GOT3 (cell line): Measurements from ENCODE around the gene MAP6.

ENCODE experiments used
- DNase-seq: peaks from one replicate; lab custom pipeline; 2025; ENCODE audit warnings: mixed read lengths; lab: John Stamatoyannopoulos, UW

The MAP6 gene

DNA sequence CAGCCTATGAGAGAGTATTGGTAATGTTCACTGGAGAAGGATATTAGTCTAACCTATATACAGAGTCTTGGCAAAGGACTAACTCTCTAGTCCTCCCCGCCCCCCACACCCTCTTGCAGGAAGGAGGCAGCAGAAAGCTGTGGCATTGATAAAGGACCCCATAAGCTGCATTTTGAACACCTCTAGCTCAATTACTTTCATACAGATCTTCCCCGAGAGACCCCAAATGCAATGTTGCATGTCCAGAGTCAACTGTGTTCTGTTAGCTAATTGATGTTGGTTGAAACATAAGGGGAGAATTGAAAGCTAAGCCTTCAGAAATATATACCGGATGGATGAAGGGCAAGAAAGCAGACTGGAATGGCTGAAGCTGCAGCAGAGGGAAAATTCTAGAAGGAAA lies 2.8 kb downstream of the MAP6 start:
- DNase-seq: no peak

DNA sequence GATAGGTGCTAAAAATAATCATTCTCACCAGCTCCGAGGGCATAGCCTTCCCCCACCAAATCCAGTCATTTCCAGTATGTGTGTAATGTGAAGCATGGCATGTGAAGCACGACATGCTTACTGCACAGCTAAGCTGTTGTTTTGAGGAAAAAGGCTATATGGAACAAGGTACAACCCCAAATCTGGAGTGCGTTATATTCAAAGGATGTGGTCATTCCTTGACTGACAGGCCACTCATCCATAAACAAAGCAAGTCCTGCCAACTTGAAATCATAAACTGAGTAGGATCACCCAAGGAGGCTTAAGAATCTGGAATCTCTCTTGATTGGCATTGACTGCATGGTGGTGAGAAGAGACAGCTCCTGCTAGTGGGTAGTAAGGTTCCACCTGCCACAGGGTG lies 3.7 kb downstream of the MAP6 start:
- no peak for DNase-seq

DNA sequence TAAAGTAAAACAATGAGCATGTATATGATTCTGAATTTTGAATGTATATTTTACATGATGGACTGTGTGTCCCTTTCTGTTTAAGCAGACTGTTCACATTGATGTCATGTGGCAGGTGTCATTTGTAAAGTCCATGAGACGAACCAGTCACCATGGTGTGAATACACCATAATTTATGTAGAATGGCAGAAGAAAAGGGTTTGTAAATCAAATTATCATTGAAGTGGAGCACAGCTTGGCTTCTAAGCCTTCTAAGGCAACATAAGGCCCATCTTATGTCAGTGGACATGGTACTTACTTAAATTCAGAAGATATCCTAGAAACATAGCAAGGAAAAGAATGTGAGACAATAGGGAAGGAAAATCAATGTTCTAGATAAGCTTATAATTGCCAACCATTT lies 4.4 kb downstream of the MAP6 start:
- no peak for DNase-seq

DNA sequence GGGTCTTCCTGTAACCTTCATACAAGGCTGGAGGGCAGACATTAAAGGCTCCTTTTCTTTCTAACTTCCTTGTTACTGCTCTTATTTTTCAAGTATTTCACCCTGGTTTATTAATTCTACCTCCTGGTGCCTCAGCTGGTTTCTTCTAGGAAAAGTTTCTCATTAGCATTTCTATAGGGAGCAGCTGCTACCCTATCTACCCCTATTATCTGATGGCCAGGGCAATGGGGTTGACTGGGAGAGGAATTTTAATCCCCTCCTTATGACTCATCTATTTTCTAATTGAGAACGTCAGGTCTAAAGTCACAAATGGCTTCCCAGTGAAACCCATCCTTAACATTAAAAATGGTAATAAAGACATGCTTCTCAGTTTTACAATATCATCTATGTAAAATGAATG lies 5.0 kb downstream of the MAP6 start:
- DNase-seq: no peak

DNA sequence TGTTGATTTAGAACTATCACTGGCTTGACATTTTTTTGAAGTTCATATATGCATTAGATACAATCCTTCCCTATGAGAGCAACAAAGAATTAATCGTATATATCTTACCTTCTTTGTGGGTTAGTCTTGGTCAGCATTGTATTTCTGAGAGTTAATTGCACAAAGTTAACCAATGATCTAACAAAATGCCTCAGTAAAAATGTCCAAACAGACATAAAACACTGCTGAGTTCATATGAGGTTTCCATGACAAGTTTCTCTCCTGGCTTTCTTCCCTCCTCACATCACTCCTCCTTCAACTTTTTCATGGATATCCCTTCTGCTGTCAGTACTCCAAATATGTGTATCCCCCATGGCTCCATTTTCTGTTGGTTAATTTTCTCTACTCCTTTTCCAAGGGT lies 9.0 kb downstream of the MAP6 start:
- DNase-seq: no peak

DNA sequence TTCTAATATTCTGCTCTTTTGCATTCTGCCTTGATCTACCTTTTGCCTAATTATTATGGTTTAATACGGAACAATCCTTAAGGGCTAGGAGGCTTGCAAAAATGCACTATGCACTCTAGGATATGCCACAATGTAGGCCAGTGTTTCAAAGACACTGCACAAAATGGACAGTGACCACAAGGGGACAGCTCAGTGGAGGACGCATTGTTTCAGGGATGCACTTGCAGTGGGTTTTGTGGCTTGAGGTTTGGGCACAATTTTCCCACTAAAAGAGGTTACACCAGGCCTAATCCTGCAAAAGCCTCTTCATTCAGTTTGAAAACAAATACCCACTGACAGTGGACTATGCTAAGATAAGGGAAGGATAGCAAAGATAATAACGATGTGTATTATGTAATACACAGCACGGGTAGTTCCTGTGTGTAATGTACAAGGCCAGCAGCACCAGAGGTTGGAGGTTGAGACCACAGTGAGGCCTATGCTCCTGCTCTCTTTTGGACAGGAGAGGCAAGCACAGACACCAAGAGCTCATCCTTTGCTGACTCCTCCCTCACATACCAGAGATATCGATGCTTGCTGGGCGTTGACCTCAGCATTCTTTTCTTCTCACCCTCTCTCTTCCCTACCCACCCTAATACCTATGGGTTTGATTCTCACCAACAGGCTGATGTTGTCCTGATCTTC lies 12.7 kb downstream of the MAP6 start:
- no peak for DNase-seq

DNA sequence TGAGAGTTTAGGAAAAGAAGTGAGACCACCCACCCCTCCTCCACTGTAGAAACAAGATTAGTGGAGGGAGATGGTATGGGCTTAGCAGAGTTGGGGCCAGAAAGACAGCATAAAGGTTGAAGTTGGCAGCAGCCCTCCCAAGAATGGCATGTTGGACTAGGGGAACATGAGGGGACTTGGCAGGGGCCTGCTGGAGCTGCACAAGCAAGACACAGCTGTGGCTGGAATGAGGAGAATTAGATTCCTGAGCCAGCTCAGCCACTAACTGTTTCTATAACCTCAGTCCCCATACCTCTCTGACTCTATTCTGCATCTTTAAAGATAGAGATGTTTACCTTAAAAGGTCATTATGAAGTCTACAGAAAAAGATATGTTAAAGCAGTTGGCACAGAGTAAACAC lies 13.2 kb downstream of the MAP6 start:
- DNase-seq: no peak

DNA sequence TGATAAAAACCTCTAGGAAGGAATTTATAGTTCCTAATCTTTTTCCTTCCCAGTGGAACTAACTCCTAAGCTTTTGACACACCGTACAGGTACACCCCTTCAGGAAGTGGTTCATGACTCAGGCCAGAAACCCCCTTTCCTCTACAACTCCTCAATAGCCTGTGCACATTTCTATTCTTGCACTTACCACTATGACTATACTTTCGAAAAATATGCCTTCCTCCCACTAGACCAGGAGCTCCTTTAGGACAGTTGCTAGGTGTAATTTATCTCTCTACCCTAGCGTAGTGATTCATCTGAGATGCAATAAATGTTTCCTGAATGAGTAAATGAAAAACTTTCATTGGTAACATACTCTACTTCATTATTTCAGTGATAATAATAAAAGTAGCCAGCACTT lies 14.5 kb downstream of the MAP6 start:
- no peak for DNase-seq

DNA sequence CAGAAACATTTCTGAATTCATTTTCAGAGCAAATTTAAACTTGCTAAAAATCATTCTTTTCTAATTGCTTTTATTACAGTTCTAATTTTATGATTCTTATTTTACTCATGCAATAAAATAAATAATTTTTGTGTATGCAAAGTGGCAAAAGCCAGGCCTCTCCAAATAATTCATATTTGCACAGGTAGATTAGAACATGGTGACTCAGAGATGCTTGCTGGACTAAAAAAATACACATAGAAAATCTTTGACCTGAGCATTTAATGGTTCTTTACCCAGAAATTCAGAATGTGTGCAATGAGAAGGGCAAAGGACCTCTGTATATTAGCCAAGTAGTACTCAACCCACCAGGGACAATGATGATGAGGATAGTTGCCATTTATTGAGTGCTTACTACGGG lies 15.3 kb downstream of the MAP6 start:
- no peak for DNase-seq

DNA sequence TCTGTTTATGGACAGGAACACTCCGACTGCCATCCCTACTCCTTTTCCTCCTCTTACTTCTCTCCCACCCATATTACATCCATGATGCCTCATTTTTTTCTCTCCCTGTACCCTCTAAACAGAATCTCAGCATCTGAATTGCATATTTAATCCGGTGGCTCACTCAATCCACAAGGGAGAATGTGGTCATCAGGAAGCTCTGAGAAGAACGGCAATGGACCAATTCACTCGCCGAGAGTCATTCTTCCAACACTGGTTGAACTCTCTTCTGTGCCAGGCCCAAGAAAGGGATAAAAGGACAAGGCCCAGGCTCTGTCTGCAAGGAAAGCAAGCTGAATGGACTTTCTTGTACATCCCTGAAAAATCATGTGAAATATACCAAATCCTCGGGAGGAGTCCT lies 15.9 kb downstream of the MAP6 start:
- no peak for DNase-seq

DNA sequence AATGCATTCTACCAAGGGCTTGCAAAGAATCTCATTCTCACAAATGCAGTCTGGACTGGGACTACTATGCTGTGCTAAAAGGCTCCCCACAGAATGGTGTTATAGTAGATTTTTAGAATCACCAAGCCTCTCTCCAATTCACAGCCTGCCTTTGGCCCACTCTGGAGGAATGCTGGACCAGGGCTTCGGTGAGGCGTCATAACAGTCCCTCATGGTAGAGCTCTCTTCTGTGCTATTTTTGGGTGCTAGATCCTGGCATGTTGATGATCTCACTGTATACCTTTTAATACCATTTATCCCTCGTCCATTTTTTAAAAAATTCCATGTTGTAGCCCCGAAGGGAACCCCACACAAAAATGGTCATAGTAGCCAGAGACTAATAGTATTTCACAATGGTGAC lies 17.6 kb downstream of the MAP6 start:
- no peak for DNase-seq

DNA sequence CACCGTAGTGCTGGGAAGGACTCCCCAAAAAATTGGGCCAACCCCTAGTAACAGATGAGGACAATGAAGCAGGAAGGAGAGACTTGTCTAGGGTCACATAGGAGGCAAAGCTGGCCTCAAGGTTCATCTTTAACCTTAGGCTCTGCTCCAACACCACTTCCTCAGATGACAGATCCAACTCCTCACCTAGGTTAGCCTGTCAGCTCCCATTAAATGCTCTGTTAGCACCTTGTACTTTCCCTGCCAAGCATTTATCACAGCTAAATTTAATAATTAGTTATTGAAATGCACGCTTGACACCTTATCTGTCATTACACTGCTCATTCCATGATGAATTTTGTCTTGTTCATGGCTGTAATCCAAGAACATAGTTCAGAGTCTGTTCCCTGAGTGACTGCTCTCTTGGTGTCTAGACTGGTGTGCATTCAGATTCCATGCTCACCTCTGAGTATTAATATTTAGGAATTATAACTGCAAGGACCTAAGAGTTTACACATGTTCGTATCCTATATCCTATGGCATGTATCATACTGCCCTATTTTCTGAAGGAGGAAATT lies 18.6 kb downstream of the MAP6 start:
- no peak for DNase-seq

DNA sequence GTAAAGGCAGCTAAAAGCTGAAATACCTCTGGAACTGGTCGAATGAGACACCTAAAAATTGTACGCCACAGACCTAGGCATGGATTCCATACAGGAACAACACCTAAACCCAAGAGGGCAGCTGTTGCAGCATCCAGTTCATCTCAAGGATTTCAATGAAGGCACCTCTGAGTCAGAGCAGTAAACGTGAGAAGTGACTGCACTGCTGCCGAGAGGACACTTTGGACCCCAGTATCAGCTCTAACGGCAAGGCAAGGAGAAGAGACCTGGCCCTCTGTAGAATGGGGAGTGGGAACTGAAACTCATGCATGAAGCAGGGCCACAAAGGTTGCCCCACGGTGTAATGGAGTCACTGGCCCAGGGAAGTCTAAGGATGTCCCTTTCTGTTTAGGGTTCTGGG lies 23.9 kb downstream of the MAP6 start:
- no peak for DNase-seq

DNA sequence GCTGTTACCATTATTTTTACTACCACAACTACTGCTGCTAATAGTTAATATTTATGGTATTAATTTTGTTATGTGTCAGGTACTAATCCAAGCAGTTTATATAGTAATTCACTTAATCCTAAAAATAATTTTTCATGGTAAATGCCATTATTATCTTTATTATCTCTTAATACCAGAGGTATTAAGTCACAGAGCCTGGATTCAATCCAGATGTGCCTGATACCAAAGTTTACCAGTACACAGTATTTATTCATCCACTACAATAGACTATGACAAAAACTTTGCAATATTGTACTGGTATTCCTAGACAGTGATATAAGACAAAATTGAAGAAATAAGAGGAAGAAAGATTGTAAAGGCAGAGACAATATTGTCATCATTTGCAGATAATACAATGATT lies 24.5 kb downstream of the MAP6 start:
- DNase-seq: no peak

DNA sequence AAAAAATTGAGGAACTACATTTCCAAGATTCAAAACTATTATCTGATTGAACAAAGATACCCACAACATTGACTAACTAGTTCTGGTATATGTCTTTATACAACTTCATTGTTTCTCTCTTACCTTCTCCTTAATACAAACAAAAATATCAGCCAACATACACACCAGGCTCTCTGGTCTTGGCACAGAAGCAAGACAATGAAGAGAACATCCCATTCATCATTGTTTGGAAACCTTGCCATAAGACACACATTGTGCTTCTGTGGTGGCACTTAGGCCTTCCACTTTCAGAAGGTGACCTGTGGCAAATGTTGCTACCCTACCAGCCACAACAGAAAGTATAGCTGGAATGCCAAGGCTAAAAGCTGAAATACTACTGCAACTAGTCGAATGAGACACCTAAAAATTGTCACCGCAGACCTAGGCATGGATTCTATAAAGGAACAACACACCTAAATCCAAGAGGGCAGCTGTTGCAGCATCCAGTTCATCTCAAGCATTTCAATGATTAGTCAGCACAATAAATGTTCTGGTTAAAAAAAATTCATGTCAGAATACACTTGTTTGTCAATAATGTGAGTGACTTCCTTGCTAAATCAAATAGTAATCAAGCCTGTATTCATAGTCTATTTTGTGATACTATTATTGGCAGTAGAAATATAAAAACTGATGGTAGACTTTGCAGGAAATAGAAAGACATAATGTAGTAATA lies 26.3 kb downstream of the MAP6 start:
- DNase-seq: no peak

DNA sequence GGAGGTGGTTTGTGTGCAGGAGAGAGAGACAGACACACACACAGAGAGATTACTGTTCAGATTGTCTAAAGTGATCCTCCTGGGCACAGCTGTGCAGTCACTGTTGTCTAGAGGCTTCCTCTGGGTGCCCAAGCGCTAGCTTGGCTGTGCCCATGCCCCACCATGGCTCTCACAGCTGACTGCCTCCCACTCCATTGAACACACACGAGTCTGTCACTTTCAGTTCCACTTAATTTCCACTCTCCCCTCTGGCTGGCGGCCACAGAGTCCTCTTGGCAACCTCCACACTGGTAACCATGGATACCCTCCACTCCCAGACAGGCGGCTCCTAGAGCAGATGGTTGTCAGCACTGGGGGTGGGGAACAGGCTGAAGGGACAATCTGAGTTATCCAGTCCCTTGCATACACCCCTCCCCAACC lies 29.1 kb downstream of the MAP6 start:
- DNase-seq: no peak

DNA sequence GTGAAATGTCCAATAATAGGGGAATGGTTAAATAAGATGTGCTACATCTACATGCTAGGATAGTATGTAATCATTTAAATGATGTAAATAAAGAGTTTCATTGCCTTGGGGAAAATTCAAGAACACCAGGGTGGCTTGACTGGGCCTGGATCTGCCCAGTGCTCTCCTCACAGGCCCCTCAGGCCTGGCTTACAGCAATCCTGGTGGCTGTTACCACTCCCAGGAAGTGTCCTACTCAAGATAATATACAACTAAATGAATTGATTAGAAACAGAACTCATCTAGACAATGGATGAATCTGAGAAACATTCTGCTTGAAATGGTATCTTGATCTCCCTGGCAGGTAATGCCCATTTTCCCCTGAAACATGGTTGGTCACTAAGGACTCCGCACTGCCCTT lies 30.8 kb downstream of the MAP6 start:
- no peak for DNase-seq

DNA sequence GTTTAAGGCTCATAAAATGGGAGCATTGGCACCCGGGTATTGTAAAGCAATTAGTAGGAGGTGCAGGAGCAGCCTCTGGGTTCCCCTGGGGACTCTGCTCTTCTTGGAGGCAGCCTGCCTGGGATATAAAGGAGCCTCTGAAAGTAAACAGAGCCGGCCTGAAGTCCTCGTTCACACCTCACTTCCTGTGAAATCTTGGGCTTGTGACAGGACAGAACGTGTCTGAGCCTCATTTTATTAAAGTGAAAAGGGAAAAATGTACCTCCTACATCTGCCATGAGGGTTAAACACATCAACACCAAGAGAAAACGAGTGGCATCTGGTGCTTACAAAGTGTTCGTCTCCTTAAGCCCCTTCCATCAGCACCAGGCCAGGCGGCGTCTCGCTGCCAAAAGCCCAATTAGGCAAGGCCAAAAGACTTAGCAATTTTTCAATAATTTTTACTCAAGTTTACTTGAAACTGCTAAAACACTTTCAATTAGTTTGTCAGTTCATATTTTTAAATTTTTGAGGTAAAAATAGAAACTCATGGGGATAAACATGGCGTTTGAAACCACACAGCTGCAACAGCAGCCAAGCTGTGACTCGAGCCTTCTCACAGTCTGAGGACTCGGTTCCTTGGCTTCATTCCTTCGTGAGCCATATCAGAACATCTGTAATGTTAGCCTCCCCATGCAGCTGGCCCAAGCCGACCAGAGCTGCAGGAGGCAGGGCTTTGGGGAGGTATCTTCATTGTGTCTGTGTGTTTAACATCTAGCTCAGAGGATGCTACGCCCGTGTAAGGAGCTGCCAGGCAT lies 33.6 kb downstream of the MAP6 start:
- DNase-seq: no peak

DNA sequence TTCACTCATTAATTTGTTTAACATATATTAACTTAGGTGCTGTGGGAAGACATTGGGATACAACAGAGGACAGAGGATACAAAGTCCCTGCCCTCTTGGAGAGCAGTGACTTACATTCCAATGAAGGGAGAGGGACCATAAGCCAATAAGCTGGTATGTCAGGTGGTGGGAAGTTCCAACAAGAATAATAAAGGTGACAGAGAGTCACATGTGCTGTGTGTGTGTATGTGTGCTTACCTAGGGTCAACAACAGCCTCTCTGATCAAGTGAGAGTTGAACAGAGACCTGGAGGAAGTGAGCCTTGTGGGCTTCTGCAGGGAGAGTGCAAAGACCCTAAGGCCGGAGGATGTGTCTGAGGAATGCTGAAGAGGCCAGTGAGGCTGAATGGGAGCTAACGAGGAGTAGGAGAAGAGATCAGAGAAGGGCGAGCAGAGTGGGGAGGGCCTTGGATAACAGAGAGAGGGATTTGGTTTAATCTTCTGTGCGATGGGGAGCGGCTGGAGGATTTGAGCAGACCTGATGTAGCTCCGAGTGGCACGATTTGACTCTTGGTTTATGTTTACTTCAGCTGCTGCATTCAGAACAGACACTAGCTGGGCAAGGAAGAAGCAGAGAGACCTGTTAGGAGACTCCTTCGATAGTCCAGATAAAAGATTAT lies 35.3 kb downstream of the MAP6 start:
- DNase-seq: no peak

DNA sequence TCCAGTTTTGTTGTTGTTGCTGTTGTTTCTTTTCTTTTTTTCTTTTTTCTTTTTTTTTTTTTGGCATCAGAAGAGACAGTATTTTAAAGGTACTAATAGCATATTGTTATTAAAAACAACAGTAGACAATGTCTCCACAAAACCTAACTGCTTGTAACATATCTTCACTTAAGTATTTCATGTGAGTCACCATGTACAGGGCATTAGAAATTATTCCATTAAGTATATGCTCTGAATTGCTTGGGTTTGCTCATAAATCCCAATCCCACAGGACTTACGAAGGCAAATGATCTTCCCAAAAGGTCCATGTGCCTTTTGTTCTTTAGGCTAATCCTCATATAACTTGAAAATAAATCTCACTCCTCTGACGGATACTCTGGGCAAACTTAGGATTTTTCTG lies 35.9 kb downstream of the MAP6 start:
- DNase-seq: no peak

DNA sequence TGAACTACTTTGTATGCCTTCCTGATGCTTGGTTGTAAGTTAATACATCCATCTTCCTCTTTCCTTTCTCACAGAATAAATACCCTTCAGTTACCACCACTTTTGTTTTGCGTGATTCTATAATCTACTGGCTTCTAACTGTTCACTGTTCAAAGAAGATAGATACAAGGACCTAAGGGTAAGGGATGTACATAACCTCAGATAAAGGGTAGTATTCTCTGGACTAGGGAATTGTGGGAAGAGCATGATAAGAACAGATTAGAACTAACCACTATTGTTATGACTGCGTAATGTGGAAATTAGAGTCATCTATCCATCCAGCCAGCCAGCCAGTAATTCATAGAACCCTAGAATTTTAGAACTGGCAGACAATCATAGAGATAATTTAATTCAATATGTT lies 36.4 kb downstream of the MAP6 start:
- no peak for DNase-seq

DNA sequence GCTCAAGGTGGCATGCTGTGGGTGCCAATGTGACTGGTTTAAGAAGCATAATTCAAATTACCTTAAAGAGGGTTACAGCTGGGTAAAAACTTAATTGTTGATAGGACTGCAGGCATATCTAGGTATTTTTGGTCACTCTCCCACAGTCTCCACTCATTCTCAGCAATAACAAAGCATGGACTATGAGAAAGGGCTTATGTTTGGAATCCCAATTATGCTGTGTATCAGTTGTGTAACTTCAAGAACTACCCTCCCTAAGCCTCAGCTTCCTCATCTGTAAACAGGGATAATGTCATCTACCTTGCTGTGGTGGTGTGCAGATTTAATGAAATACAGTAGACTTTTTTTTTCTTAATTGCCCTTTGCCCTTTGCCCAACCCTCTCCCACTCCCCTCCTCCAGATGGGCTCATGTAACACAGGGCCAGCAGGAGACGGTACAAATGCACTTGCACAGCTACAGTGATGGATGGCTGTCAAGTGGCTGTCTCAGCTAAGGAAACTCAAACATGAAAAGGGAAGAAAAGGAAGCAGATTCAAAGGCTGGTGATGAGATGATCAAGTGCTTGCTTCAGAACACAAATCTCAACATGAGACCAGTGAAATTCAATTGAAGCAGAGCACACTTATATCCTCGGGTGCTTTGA lies 37.6 kb downstream of the MAP6 start:
- no peak for DNase-seq
